SK-N-SH treated with all-trans-retinoic acid at 6 μM for 48 hours (cell line): ENCODE data around the gene TMC8.

Experiments used
- ATAC-seq: fragments of 200-7000 bp; cut with Tn5 transposase; 3 replicates; pipeline ENCODE4 v1.9.1; 2020; ENCODE audit warnings: mild to moderate bottlenecking, moderate library complexity
- ARNTL ChIP-seq: fragments of 450-650 bp; formaldehyde crosslinking; IDR thresholded peaks from 2 replicates; pipeline ENCODE4 v1.5.0; 2020; ENCODE audit warnings: low read depth, mild to moderate bottlenecking, moderate library complexity, borderline replicate concordance
- BACH2 ChIP-seq: fragments of 250-450 bp; sonication (Bioruptor Pico); IDR thresholded peaks from 2 replicates; pipeline ENCODE4 v1.9.0; 2021; ENCODE audit warnings: mild to moderate bottlenecking, borderline replicate concordance
- CREB5 ChIP-seq: fragments of 250-450 bp; sonication (Bioruptor Pico); IDR thresholded peaks from 2 replicates; pipeline ENCODE4 v1.5.1; 2020; ENCODE audit warnings: low read depth, mild to moderate bottlenecking, moderate library complexity
- CSDC2 ChIP-seq: fragments of 250-450 bp; sonication (Bioruptor Pico); IDR thresholded peaks from 2 replicates; pipeline ENCODE4 v1.5.0; 2020; ENCODE audit warnings: mild to moderate bottlenecking, moderate library complexity
- CSRNP3 ChIP-seq: fragments of 250-450 bp; sonication (Bioruptor Pico); IDR thresholded peaks from 2 replicates; pipeline ENCODE4 v1.5.1; 2021; ENCODE audit warnings: mild to moderate bottlenecking, moderate library complexity
- ESRRG ChIP-seq: fragments of 250-450 bp; sonication (Bioruptor Pico); IDR thresholded peaks from 2 replicates; pipeline ENCODE4 v1.6.1; 2021; ENCODE audit warnings: mild to moderate bottlenecking
- GLIS3 ChIP-seq: fragments of 250-450 bp; sonication (Bioruptor Pico); IDR thresholded peaks from 2 replicates; pipeline ENCODE4 v1.5.0; 2020; ENCODE audit warnings: mild to moderate bottlenecking, moderate library complexity
- ISL1 ChIP-seq: fragments of 250-450 bp; sonication (Bioruptor Pico); IDR thresholded peaks from 2 replicates; pipeline ENCODE4 v2.1.2; 2022; ENCODE audit warnings: mild to moderate bottlenecking, moderate library complexity
- OSR1 ChIP-seq: fragments of 250-450 bp; sonication (Bioruptor Pico); IDR thresholded peaks from 2 replicates; pipeline ENCODE4 v1.8.0; 2022; ENCODE audit warnings: moderate library complexity, mild to moderate bottlenecking, inconsistent platforms
- PATZ1 ChIP-seq: fragments of 250-450 bp; sonication (Bioruptor Pico); IDR thresholded peaks from 2 replicates; pipeline ENCODE4 v1.8.0; 2020; ENCODE audit warnings: mild to moderate bottlenecking, moderate library complexity, borderline replicate concordance
- POU6F1 ChIP-seq: fragments of 250-450 bp; sonication (Bioruptor Pico); IDR thresholded peaks from 2 replicates; pipeline ENCODE4 v1.8.0; 2021; ENCODE audit warnings: low read depth, mild to moderate bottlenecking, moderate library complexity, borderline replicate concordance
- RARB ChIP-seq: fragments of 250-450 bp; sonication (Bioruptor Pico); IDR thresholded peaks from 2 replicates; pipeline ENCODE4 v1.8.0; 2021; ENCODE audit warnings: mild to moderate bottlenecking, moderate library complexity
- SNAI2 ChIP-seq: fragments of 250-450 bp; sonication (Bioruptor Pico); IDR thresholded peaks from 2 replicates; pipeline ENCODE4 v1.5.0; 2020; ENCODE audit warnings: mild to moderate bottlenecking, moderate library complexity
- TCF4 ChIP-seq: fragments of 250-450 bp; sonication (Bioruptor Pico); IDR thresholded peaks from 2 replicates; pipeline ENCODE4 v1.8.0; 2021; ENCODE audit warnings: mild to moderate bottlenecking, moderate library complexity, borderline replicate concordance
- TOX ChIP-seq: fragments of 250-450 bp; sonication (Bioruptor Pico); IDR thresholded peaks from 2 replicates; pipeline ENCODE4 v1.8.0; 2021; ENCODE audit warnings: mild to moderate bottlenecking, moderate library complexity, borderline replicate concordance
- TSHZ2 ChIP-seq: fragments of 250-450 bp; sonication (Bioruptor Pico); IDR thresholded peaks from 2 replicates; pipeline ENCODE4 v1.5.0; 2020; ENCODE audit warnings: mild to moderate bottlenecking, moderate library complexity
- ZC3H10 ChIP-seq: fragments of 250-450 bp; sonication (Bioruptor Pico); IDR thresholded peaks from 2 replicates; pipeline ENCODE4 v1.5.1; 2021; ENCODE audit warnings: mild to moderate bottlenecking, moderate library complexity
- ZFP3 ChIP-seq: fragments of 250-450 bp; sonication (Bioruptor Pico); IDR thresholded peaks from 2 replicates; pipeline ENCODE4 v1.5.0; 2020; ENCODE audit warnings: mild to moderate bottlenecking, moderate library complexity
- ZFP30 ChIP-seq: fragments of 450-650 bp; formaldehyde crosslinking; IDR thresholded peaks from 2 replicates; pipeline ENCODE4 v1.5.0; 2022; ENCODE audit warnings: mild to moderate bottlenecking, moderate library complexity
- ZNF565 ChIP-seq: fragments of 450-650 bp; formaldehyde crosslinking; conservative IDR thresholded peaks from 2 replicates; pipeline ENCODE4 v1.5.0; 2020; ENCODE audit warnings: low read depth, mild to moderate bottlenecking, moderate library complexity
- ZNF70 ChIP-seq: fragments of 450-650 bp; formaldehyde crosslinking; IDR thresholded peaks from 2 replicates; pipeline ENCODE4 v1.5.0; 2020; ENCODE audit warnings: mild to moderate bottlenecking, moderate library complexity
- ZNF8 ChIP-seq: fragments of 450-650 bp; formaldehyde crosslinking; IDR thresholded peaks from 2 replicates; pipeline ENCODE4 v1.5.0; 2020; ENCODE audit warnings: mild to moderate bottlenecking, moderate library complexity

TMC8 gene

GRCh38 chr17:78108726-78109488 lies 21.7 kb upstream of the TMC8 start:
- no peak for ATAC-seq
- TF ChIP-seq ZFP3 (CRISPR knock-in tag) (no peak), TCF4 (CRISPR knock-in tag) (no peak), ZFP30 (no peak), ZC3H10 (CRISPR knock-in tag) (no peak), ZNF565 (no peak), TOX (no peak), TSHZ2 (CRISPR knock-in tag) (no peak), PATZ1 (no peak), OSR1 (CRISPR knock-in tag) (no peak), RARB (no peak), ZNF70 (CRISPR knock-in tag) (no peak), ESRRG (CRISPR knock-in tag) (no peak), SNAI2 (no peak), CSDC2 (CRISPR knock-in tag) (no peak), CSRNP3 (CRISPR knock-in tag) (no peak), POU6F1 (no peak)
- TF ChIP-seq, all 23 proteins: peak for 0

GRCh38 chr17:78109489-78109761 lies 21.1 kb upstream of the TMC8 start:
- ATAC-seq: no peak

GRCh38 chr17:78110363-78111015 lies 20.1 kb upstream of the TMC8 start:
- no peak for ATAC-seq
- TF ChIP-seq ZNF70 (CRISPR knock-in tag): no peak
- TF ChIP-seq OSR1 (CRISPR knock-in tag): no peak
- TF ChIP-seq TOX: no peak
- no peak for TF ChIP-seq CREB5
- TF ChIP-seq ZNF8 (CRISPR knock-in tag): no peak
- TF ChIP-seq ARNTL (CRISPR knock-in tag): no peak
- TF ChIP-seq BACH2 (CRISPR knock-in tag): no peak
- no peak for TF ChIP-seq ZFP3 (CRISPR knock-in tag)
- no peak for TF ChIP-seq POU6F1
- no peak for TF ChIP-seq ISL1
- no peak for TF ChIP-seq ZNF565
- TF ChIP-seq TCF4 (CRISPR knock-in tag): no peak
- TF ChIP-seq PATZ1: no peak
- TF ChIP-seq RARB: no peak
- no peak for TF ChIP-seq GLIS3 (CRISPR knock-in tag)

More at GRCh38 chr17:78109489-78109761, 21.1 kb upstream of the TMC8 start:
- TF ChIP-seq ZFP30: no peak
- TF ChIP-seq ARNTL (CRISPR knock-in tag): no peak
- TF ChIP-seq CSDC2 (CRISPR knock-in tag): no peak
- no peak for TF ChIP-seq BACH2 (CRISPR knock-in tag)
- TF ChIP-seq RARB: no peak
- TF ChIP-seq ISL1: no peak
- no peak for TF ChIP-seq SNAI2
- no peak for TF ChIP-seq OSR1 (CRISPR knock-in tag)
- no peak for TF ChIP-seq ZFP3 (CRISPR knock-in tag)
- no peak for TF ChIP-seq GLIS3 (CRISPR knock-in tag)
- TF ChIP-seq TOX: no peak
